ENCODE data around the gene TPCN2.

Gene TPCN2

GRCh38 chr11:69169479-69169878, 120.7 kb downstream of the TPCN2 start:
- Histone ChIP-seq H3K4me3 (ENCODE audit: low read depth in 1 of 2, low read length in 1 of 2) (no peak overlapping the region), H3K27ac (no peak overlapping the region), H3K9me3 (no peaks in the 10 kb centered on the region), H3K36me3 (no peaks in the 10 kb centered on the region), H3K4me1 (ENCODE audit: control insufficient read depth in 1 of 2, insufficient read depth in 1 of 2, low read depth in 1 of 2, low read length in 1 of 2) (no peaks in the 10 kb centered on the region), H3K27me3 (peaks cover 13% of the 10 kb centered on the region)
- no peak for TF ChIP-seq CTCF (IDR thresholded peaks at IDR 0.05)

- Histone ChIP-seq H3K4me3 (ENCODE audit: low read depth in 1 of 2, low read length in 1 of 2) (no peak overlapping the region), H3K9me3 (no peaks in the 10 kb centered on the region), H3K36me3 (no peaks in the 10 kb centered on the region), H3K27me3 (peaks cover 12% of the 10 kb centered on the region), H3K4me1 (ENCODE audit: control insufficient read depth in 1 of 2, insufficient read depth in 1 of 2, low read depth in 1 of 2, low read length in 1 of 2) (no peaks in the 10 kb centered on the region), H3K27ac (no peak overlapping the region)
- TF ChIP-seq CTCF (IDR thresholded peaks at IDR 0.05) = no peak
These were observed 122.0 kb downstream of the TPCN2 start for GRCh38 chr11:69170704-69171103.

- Histone ChIP-seq H3K27me3 (peaks cover 3% of the 10 kb centered on the region), H3K27ac (no peak overlapping the region), H3K4me3 (ENCODE audit: low read depth in 1 of 2, low read length in 1 of 2) (no peak overlapping the region), H3K36me3 (no peaks in the 10 kb centered on the region), H3K9me3 (no peaks in the 10 kb centered on the region), H3K4me1 (ENCODE audit: control insufficient read depth in 1 of 2, insufficient read depth in 1 of 2, low read depth in 1 of 2, low read length in 1 of 2) (no peaks in the 10 kb centered on the region)
- TF ChIP-seq CTCF (IDR thresholded peaks at IDR 0.05) = no peak
These were observed 122.9 kb downstream of the TPCN2 start for GRCh38 chr11:69171476-69172240.

- Histone ChIP-seq H3K9me3 (no peaks in the 10 kb centered on the region), H3K27me3 (no peaks in the 10 kb centered on the region), H3K4me3 (ENCODE audit: low read depth in 1 of 2, low read length in 1 of 2) (no peak overlapping the region), H3K4me1 (ENCODE audit: control insufficient read depth in 1 of 2, insufficient read depth in 1 of 2, low read depth in 1 of 2, low read length in 1 of 2) (no peaks in the 10 kb centered on the region), H3K27ac (no peak overlapping the region), H3K36me3 (no peaks in the 10 kb centered on the region)
- no peak for TF ChIP-seq CTCF (IDR thresholded peaks at IDR 0.05)
These were observed 123.9 kb downstream of the TPCN2 start for GRCh38 chr11:69172674-69173073.

- Histone ChIP-seq H3K9me3 (no peaks in the 10 kb centered on the region), H3K4me1 (ENCODE audit: control insufficient read depth in 1 of 2, insufficient read depth in 1 of 2, low read depth in 1 of 2, low read length in 1 of 2) (no peaks in the 10 kb centered on the region), H3K27me3 (no peaks in the 10 kb centered on the region), H3K4me3 (ENCODE audit: low read depth in 1 of 2, low read length in 1 of 2) (no peak overlapping the region), H3K36me3 (no peaks in the 10 kb centered on the region), H3K27ac (no peak overlapping the region)
- TF ChIP-seq CTCF (IDR thresholded peaks at IDR 0.05) = no peak
These were observed 124.6 kb downstream of the TPCN2 start for GRCh38 chr11:69173331-69173730.
